ENCODE measurements around the gene EPS15.

DNA sequence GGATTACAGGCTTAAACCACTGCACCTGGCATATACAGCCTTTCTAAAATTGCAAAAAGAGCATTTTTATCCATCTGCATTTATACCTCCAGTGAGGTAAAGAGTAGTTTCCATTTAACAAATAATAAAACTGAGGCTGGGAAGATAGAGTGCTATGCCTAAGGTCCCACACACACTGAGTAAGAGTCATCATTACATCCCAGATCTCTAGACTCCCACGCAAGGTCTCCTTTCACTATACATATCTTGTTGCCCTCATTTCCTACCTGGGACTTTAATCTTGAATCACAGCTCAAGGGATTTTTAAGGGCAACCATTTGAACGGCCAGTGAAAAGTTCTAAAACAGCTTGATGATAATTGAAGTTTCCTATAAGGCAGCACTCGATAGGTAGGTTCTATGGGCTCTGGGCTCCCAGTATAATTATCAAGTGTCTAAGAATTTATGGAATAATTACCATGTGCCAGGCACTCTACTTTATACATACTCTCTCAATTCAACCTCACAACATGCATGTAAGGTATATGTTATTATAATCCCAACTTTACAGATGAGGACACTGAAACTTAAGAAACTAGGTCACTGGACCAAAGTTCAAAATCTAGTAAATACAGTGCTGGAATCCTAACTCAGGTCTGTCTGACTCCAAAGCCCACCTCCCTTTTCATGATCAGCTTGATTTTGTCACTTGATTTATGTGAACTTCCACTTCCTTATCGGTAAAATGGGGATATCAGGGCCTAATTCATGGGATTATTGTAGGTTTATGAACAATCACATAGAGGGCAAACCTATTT, 23.3 kb upstream of the EPS15 start:
- TF ChIP-seq POLR2AphosphoS5 (IDR thresholded peaks at IDR 0.05): no peak
- TF ChIP-seq, protein P1, sequence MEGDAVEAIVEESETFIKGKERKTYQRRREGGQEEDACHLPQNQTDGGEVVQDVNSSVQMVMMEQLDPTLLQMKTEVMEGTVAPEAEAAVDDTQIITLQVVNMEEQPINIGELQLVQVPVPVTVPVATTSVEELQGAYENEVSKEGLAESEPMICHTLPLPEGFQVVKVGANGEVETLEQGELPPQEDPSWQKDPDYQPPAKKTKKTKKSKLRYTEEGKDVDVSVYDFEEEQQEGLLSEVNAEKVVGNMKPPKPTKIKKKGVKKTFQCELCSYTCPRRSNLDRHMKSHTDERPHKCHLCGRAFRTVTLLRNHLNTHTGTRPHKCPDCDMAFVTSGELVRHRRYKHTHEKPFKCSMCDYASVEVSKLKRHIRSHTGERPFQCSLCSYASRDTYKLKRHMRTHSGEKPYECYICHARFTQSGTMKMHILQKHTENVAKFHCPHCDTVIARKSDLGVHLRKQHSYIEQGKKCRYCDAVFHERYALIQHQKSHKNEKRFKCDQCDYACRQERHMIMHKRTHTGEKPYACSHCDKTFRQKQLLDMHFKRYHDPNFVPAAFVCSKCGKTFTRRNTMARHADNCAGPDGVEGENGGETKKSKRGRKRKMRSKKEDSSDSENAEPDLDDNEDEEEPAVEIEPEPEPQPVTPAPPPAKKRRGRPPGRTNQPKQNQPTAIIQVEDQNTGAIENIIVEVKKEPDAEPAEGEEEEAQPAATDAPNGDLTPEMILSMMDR (IDR thresholded peaks at IDR 0.05): no peak
